Smooth muscle cell of the brain vasculature (primary cell): Measurements from ENCODE around the gene STUM.
"Not testable (repeated sequence)": the region's sequence is repeated elsewhere in the genome, so short reads cannot be mapped to it uniquely, and the experiment has no call there.

ENCODE experiments used
- DNase-seq: peaks from one replicate; pipeline ENCODE4 v3.0.0-alpha.2; 2012; ENCODE audit warnings: low read depth, low spot score

Gene STUM

DNA sequence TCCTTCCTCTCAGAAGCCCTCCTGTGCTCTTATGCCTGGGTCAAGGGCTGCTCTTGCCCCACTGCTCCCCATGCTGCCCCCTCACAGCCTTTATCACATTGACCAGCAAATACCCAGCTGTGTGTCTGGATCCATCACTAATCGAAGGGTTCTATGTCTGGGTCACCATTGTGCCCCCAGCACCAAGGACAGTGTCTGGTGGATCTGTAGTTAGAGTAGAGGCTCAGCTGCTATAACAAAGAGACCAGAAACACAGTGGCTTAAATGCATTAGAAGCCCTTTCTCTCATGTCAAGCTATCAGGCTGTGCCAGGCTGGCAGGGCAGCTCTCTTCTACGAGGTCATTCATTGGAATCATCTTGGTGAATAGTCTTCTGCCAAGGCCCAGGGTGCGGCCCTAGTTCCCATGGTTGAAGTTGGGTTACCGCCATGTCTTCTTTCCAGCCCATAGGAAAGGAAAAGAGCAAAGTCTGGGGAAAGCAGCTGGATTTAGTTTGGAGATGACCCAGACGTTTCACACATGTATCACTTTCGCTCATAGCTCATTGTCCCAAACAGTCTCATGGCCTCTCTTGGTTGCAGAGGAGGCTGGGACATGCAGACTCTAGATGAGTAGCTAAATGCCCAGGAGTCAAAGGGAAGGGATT, 32.2 kb downstream of the STUM start:
- DNase-seq: no peak

DNA sequence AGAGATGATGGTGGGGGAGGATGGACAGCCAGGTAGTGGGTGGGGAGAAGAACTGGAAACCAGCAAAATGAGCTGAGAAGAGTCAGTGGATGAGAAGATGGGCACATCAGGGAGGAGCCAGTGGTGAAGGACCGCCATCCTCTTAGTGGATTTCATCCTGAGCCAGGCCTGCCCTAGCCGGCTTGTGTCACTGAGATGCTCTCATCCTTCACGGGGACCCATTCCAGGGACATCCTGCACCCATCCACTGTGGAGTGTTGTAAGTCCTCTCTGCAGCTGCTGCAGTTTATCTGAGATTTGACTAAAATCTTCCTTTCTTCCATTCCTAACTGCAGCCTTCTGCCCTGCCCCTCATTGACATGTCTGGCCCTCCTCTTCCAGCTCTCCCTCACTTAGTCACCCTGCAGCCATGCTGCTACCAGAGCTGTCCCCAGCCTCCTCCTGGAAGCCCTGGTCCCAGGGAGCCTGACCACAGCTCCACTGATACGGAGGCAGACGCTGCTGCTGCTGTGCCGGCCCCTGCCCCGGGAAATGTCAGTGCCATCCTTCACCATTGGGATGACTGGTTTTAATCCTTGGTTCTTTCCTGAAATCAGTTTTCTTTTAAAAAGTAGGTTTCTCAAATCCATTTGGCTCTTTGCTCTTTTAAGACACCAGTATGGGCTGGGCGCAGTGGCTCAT, 33.2 kb downstream of the STUM start:
- DNase-seq: no peak

DNA sequence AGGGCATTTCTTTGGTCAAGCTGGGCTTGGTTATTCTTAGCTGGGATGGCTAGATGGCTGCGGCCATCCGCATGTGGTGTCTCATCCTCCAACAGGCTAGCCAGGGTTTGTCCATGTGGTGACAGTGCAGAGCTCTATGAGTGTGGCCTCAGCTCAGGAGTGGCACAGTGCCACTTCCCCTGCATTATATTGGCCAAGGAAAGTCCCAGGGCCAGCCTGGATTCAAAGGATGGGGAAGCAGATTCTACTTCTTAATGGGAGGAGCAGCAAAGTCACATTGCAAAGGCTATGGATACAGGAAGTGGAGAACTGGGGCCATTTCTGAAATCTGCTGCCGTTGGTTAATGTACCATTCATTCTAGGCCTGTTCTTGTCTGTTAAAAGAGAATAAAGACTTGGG, 34.4 kb downstream of the STUM start:
- DNase-seq: no peak

DNA sequence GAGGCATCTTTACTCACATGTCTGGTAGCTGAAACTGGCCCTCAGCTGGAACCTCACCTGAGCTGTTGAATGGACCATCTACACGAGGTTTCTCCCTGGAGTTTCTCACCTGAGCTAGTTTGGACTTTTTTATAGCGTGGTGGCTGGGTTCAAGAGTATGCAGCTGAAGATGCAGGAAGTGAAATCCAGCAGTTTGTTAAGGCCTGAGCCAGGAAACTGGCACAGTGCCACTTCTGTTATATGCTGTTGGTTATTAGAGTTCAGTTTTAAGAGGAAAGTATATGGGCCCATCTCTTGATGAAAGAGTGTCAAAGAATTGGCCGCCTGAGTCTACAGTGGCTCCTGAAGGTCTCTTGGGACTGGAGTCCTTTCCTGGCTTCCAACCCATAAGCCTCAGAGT, 35.6 kb downstream of the STUM start:
- DNase-seq: no peak

DNA sequence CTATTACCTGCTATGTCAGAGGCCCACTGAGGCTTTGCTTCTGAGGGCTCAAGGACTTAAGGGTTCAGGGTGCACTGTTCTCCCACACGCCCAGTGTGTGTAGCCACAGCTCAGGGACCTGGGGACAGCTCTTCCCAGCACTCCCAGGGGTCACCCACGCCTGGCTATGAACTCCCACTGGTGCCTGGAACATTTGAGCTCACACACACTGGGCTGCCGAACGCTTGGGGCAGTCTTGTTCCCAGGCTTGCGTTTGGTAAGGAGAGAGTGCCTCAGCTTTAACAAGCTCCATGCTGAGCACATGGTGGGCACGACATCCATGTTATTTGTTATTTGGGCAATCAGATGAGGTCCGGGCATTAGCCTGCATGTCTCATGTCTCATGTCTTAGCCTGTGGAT, 37.6 kb downstream of the STUM start:
- no peak for DNase-seq

DNA sequence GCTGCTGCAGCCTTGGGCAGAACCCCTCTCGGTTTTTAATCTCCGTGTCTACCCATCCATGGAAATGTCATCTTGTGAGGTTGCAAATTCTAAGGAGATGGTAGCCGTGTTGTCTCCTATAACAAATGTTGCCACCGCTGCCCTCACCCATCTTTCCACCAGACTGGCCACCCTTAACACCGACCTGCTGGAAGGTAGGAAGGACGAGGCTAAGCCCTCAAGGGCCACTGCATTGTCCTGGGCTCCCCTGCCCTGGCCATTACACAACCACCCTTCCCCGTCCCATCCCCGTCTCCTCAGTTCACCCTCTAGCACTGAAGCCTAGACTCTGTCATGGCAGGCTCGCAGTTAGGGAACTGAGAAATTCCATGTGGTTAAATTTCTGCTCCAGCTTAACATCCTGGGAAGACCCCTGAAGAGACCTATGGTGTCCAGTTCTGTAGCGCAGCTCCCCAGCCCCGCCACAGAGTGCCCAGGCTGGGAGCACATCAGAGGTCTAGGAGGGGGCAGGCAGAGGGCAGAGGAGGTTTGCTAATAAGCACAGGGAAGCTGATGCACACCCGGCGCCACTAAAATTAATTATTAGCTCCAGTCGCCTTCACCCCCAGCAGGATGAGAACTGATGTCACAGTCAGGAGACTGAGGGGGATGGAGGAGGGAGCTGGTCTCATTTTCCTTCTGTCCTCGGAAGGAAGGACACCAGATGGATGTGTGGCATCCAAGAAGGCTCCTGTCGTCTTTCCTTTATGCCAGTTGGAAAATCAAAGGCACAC, 38.3 kb downstream of the STUM start:
- DNase-seq: no peak

DNA sequence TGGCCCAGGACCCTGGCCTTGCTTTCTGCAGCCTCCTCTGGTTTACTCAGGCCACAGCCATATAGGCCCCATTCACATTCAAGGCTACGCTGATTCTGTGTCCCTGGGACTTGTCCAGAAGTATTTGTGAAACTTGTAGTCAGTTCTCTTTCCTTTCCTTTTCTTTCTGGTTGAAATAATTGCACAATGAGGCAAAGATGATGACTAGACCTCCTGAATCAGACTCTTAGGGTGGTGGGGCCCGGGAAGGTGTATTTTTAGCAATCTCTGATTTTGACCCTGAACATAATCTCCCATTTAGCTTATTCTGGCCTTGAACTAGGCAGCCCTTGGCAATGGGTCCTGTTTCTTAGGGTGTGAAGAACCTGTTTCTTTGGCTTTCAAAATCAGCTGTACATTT, 39.9 kb downstream of the STUM start:
- no peak for DNase-seq

DNA sequence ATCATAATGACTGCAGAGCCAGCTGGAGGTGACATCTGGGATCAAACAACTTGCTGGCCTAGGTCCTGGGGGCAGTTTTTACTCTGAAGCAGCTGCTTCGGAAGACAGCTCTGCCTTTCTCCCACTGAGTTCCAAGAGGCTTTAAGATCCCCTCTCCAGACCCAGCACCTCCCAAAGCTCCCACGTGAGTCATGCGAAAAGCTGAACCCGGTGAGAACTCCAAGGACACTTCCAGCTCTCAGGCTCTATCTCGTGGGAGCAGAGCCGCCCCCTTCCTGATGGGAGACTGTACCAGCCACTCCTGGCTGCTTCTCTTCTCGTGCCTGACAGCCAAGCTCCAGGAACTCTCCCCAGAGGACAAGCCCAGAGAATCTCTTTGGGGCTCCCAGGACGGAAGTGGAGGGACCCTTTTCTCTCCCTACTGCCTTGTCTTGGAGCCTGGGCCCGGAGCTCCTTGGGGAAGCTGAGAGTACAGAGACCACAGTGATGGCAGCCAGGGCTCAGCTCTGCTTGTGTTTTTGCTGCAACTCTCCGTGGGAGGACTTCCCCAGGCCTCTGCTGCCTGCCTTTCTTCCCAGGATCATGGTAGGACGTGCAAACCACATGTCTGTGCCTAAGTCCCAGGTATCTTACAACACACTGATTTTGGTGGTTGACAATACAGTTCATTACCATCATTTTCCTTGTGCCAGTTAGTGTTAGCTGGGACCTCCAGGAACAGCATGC, 40.6 kb downstream of the STUM start:
- DNase-seq: no peak

DNA sequence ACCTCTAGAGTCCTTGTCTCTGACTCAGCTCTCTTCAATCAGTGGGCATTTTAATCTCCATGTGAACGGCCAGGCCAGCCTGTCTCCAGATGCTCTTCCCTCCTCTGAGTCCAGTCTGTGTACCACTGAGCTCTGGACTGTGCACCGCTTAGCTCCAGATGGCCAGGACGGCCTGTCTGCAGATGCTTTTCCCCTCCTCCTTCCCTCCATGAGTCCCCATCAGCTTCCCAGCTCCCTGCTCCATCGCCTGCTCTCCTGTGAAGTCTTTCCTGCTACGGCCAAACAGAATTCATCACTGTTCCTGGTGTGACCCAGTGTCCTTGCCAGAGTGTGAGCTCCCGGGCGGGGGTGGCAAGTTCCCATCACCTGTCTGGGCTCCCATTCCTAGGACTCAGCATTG, 42.0 kb downstream of the STUM start:
- no peak for DNase-seq

DNA sequence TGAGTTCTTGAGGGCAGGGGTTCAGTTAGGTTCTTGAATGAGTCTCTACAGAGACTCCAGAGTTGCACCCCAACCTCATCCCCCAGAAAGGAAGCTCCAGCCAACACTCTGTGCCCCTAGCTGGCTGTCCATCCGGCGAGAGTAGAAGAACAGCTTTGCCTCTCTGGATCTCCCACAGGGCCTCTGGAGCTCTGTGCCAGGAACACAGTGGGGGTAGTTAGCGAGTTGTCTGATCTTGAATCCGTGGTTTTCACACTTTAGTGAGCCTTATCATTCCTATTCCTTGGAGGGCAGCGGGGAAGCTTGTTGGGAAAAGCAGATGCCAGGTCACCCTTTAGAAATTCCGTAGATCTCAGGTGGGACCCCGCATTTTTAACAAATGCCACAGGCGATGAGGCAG, 45.0 kb downstream of the STUM start:
- DNase-seq: no peak

DNA sequence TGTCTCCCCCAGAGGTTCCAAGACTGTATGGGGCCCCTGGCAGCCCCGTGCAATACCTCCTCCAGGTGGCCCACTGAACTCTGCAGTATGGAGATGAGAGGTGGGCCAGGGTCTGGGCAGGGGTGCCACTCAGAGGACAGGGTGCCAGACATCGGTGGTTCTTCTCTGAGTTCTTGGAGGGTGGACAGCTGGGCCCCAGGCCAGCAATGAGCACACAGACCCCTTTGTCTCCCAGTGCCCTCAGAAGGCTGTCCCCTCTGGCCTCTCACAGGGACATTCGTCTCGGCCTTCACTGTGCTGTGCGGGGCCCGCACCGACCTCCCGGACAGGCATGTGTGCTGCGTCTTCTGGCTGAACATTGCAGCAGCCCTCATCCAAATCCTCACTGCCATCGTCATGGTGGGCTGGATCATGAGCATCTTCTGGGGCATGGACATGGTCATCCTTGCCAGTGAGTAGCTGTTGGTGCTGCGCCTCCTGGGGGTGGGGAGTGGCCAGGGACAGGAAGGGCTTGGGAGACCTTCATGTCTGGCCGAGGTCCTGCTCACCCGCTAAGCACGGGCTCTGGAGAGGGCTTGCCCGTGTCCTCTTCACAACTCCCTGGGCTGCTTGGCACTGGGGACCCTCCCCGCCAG, 48.1 kb downstream of the STUM start:
- DNase-seq: no peak

DNA sequence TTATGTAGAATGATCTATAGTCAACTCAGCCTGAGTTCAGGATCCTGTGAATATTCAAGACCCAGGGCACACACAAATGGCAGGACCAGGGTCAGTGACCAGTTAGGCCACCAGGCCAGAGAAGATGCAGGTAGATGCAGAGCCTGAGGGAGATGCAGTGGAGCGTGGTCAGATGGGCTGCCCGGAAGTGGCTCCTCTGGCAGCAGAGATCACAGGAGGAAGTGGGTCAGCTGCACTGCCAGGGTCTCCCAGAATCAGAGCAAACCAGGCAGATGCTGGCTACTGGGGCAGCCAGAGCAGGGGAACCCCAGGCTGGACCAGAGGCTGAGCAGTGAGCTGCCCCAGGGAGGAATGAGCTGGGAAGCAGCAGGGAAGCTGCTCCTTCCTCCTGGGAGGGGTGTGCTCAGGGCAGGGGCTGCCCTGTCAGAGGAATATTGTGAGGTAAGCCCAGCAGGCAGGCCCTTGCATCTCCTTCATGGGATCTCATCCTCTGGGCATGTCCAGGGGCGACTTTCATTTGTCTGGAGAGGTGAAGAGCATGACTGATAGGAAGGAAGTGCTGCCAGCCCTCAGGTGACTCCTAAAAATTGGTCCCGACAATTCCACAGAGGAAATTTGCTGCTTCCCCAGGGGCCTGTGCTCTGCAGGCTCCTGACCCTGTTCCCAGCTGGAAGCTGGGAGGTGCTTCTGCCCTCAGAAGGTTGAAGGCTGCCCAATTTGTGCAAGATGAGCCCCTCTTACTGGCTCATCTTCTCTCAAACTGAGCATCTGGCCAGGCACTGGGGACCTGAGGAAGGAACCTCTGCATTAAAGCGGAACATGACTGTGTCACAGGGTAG, 49.3 kb downstream of the STUM start:
- DNase-seq: no peak

DNA sequence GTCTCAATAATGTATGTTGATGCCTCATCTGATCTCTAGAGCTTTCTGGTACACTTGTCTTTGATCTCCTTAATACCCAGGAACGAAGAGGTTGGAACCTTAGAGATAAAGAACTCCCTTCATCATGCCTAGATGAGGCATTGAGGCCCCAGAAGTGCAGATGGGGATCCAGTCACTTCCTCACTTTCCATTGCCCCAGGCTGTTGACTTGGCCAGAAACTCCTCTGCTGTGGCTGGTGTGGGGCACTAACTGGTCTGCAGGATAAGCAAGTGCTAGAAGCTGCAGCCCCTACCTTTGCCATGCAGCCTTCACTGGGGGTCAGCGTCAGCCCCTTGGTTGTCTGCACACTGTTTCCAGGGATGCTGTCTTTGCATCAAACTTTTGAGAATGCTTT, 49.9 kb downstream of the STUM start:
- DNase-seq: no peak

DNA sequence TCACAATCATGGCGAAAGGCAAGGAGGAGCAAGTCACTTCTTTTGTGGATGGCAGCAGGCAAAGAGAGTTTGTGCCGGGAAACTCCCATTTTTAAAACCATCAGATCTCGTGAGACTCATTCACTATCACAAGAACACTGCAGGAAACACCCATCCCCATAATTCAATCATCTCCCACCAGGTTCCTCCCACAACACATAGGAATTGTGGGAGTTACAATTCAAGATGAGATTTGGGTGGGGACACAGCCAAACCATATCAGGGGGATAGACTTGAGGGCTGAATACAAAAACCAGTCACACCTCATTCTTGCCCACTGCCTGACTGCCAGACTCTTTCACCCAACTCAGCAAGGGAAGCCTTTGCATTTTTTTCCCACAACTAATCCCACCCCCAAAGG, 50.4 kb downstream of the STUM start:
- not testable (repeated sequence) for DNase-seq

DNA sequence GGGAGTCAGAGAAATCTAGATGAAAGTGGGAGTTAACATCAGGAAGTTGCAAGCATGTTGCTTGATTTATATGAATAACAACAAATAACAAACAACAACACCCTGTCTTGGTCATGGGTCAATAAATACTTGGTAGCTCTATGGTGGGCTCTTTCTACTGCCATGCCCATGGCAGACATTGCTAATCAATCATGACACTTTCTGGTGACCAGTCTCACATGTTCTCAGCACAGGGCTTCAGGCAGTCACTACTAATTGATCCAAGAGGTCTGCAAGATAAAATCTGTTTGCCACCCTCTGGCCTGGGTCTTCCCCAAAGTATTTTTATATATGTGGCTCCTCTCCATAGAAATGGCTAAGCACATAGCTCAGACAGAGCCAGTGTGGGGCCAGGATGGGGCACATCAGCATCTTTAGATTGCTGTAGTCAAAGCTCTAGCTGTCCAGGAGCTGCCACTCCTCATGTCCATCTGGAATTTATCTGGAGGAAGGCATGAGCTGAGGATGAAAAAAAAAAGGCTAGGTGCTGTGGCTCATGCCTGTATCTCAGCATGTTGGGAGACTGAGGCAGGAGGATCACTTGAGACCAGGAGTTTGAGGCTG, 51.2 kb downstream of the STUM start:
- no peak for DNase-seq

DNA sequence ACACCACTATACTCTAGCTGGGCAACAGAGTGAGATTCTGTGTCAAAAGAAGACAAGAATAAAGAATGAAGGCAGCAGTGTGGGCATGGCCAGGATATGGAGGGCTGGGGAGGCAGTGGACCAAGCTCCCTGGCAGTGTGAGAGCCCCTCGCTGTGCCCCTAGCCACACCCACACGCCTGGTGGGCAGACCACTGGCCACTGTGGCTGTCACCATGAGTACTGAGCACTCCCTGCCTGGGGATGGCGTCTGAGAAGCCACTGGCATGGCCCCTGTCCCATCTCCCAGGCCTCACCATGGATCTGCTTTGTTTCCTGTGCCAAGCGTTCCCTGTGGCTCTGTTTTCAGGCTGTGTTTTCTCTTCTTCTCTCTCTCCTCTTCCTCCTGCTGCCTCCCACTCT, 51.7 kb downstream of the STUM start:
- DNase-seq: no peak

DNA sequence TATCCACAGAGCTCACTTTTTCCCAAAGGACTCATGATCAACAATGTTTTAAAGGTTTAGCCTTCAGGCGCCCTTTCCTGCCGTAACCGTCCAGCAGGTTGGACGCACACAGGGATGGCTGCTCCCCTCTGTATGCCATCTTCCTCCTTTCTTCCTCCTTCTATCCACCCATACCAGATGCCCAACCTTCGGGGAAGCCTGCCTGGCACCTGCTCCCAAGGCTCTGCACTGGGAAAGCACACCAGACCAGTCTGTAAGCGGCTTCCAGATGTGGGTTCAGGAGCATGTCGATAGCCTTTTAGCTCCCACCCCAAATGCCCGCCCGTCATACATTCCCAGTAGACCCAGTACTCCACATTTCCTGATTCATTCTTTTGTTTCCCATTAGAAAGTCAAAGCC, 52.9 kb downstream of the STUM start:
- no peak for DNase-seq

DNA sequence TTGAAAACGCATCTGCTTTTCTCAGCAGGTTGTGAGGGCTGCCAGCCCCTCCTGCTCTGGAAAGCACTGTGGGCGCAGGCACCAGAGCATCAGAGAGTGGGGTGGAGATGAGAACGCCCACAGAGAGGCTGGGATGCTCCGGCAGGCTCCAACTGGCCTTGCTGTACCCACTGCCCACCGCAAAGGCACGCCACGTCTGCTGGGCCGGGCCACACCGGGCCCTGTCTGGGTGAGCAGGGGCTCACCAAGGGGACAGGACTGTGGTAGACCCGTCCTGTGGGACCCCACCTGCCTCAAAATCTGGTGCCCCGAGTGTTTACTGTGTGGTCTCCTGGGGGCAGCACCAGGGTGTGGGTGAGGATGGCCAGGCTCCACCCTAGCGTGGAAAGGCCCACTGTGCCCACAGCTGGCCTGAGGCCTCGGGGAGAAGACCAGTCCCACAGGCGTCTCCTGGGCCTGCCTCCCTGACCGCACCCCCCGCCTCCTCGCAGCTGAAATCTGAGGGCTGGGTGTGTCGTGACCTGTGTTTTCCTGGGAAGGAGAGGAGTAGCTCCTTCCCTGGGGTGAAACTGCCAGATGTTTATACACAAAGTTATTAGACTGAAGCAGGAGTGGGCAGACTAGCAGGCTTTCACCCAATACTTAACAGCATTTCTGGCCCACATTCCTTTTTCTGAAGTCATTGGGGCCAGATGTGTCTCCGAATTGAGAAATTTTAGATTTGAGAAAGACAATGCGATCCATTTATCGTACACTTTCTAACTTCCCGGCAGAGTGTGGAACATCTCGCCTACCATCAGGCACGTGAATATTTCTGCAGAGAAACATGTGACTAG, 53.8 kb downstream of the STUM start:
- DNase-seq: no peak

DNA sequence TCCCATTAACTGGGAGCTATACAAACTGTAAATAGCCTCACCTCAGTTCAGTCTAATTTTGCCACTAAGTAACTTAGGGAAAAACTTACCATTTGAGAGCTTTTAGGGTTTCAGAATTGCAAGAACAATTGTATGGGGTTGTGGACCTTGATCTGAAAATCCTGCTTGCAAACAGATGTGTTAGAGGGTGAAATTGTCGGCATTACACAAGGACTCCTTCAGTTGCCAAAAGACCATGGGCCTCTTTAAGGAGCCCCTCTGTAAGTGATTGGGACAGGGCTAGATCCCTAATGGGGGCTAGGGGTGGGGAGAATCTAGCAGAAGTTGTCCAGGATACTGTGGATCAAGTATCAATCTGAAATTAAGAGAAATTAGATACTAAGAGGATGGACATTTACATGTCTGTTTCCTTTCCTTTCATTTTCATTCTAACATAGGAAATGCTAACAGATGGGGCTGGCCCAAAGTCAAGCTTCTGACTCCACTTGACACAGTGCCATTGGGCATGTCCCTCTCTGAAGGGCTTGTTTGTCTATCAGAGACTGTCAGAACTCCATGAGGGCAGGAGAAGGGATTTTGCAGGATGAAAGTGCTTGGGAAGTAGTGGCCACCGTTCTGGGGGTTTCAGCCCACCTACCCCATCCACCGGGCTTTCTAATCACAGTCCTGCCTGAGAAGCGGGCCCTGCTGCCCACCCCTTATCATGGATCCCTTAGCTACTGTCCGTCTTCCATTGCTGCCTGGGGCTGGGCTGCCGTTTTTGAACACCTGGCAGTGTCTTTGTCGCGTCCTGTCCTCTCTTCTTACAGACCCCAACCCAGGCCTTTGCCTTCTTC, 54.7 kb downstream of the STUM start:
- DNase-seq: no peak
